Activated gamma-delta T cell (primary cell): Measurements from ENCODE around the gene UBE2M.
A peak's percentile ranks its signal among the peaks of the same experiment; 100 is the strongest.
"Not testable (repeated sequence)": the region's sequence is repeated elsewhere in the genome, so short reads cannot be mapped to it uniquely, and the experiment has no call there.

Source experiments
- DNase-seq: peaks from one replicate; lab custom pipeline; 2025; lab: John Stamatoyannopoulos, UW

Gene UBE2M

DNA sequence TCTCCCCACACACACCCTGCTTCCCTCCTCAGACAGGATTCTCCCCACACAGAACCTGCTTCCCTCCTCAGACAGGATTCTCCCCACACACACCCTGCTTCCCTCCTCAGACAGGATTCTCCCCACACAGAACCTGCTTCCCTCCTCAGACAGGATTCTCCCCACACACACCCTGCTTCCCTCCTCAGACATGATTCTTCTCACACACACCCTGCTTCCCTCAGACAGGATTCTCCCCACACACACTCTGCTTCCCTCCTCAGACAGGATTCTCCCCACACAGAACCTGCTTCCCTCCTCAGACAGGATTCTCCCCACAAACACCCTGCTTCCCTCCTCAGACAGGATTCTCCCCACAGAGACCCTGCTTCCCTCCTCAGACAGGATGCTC lies 19.2 kb downstream of the UBE2M start:
- DNase-seq, result not testable (repeated sequence)

- no peak for DNase-seq
Measured at GRCh38 chr19:58538257-58539168, 19.9 kb downstream of the UBE2M start.

- DNase-seq, result no peak
Measured at GRCh38 chr19:58536852-58537798, 21.3 kb downstream of the UBE2M start.

GRCh38 chr19:58535857-58536256 lies 22.6 kb downstream of the UBE2M start:
- DNase-seq, result no peak

- no peak for DNase-seq
Measured at GRCh38 chr19:58531034-58531840, 27.2 kb downstream of the UBE2M start.

DNA sequence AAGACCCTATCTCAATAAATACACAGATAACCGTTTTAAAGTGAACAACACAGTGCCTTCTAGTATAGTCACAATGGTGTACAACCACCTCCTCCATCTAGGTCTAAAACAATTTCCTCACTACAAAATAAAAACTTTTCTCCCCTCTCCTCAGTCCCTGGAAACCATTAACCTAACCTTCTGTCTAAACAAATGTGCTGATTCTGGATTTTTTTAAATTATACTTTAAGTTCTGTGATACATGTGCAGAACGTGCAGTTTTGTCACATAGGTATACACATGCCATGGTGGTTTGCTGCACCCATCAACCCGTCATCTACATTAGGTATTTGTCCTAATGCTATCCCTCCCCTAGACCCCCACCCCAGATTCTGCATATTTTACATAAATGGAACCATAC lies 29.0 kb downstream of the UBE2M start:
- DNase-seq, result no peak

- DNase-seq, result no peak
Measured at GRCh38 chr19:58522709-58523108, 35.7 kb downstream of the UBE2M start.

- DNase-seq, result no peak
Measured at GRCh38 chr19:58521651-58522050, 36.8 kb downstream of the UBE2M start.

- DNase-seq, result no peak
Measured at GRCh38 chr19:58520257-58520599, 38.2 kb downstream of the UBE2M start.

- DNase-seq, result peak; percentile 92
Measured at GRCh38 chr19:58519355-58520256, 38.8 kb downstream of the UBE2M start, which contains the start of gene ZBTB45. TSS of gene ZBTB45 (minus strand) at chr19:58519810. CDS start at chr19:58517673, 2,137 bp downstream.

DNA sequence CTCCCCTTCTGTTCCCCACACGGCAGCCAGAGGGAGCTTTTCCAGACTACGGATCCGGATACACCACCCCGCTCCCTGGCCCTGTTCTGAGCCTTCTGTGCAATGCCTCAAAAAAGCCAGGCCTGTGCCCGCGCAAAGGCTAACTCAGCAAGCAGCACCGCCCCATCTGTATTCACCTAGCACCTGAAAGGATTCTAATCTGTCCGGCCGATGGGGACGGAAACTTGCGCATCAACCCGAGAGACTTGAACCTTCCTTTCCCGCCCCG lies 39.4 kb downstream of the UBE2M start:
- DNase-seq, result no peak

GRCh38 chr19:58518256-58519086 lies 39.9 kb downstream of the UBE2M start:
- no peak for DNase-seq

GRCh38 chr19:58516964-58517833 lies 41.2 kb downstream of the UBE2M start:
- no peak for DNase-seq

DNA sequence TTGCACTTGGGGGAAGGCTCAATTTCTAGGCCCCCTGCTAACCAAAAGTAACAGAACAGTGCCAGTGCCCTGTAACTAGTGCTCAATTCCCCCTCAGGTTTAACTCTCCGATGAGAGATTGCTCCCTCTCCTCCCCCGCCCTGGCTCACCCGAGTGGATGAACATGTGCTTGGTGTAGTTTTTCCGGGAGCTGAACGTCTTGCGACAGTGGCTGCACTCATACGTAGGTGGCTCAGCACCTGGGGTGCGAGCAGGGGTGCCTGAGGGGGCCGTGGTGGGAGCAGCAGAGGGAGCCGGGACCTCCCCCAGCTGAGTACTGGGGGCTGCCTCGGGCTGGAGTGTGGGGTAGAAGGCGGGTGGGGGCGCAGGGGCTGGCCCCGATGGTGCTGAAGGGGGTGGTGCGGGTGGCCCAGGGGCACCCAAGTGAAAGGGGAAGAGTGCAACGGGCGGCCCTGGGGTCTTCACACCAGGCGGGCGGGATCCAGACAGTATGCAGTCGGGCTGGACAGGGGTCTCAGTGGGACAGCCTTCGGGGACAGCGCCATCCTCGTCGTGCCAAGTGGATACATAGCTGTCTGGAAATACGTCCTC lies 42.1 kb downstream of the UBE2M start:
- DNase-seq, result no peak

DNA sequence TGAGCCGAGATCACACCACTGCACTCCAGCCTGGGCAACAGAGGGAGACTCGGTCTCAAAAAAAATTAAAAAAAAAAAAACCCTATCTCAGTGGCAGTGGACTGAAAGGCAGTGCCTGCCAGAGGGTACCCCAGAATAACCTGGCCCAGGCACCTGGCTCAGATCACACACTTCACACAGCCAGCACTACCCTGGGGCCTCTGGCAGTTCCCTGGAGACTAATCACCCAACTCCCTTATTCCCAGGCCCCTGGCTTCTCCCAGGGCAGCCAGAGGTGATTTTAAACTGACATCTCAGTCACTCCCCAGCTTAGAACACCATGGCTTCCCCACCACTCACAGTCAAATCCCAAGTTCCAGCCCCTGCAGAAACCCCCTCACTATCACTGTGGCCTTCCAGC lies 43.2 kb downstream of the UBE2M start:
- no peak for DNase-seq

DNA sequence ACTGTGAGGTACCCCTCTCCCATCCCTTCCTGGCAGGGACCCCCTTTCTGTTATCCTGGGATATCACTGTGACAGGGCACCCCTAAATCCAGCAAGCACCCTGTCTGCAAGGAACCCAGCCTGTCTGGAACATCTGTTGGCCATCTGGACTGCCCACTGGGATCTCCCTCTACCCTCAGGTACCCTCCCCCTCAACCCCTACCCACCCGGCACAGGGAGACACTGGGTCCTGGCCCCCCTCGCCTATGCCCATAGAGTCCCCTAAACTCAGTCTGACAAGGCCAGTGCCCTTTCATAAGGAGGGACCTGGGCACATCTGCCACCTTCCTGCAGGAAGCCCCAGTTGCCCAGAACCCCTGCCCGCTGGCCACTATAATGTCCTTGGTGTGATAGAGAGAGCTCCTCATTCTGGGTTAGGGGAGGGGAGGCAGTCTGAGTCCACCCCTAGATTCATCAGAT lies 43.8 kb downstream of the UBE2M start:
- DNase-seq, result no peak

- DNase-seq, result peak; percentile 92
Measured at GRCh38 chr19:58513694-58514563, 44.5 kb downstream of the UBE2M start.
